ENCODE results near the gene ABCC4. TPM values are rescaled to one million over a fixed set of nuclear protein-coding genes. Genes with fewer than 3 reads are reported as not detected.

The ABCC4 gene
- total and polyA plus RNA-seq, 2 donors (not counting 1 experiment from before 2014, with no cell fraction given) = 35.2 to 98.8 TPM

DNA sequence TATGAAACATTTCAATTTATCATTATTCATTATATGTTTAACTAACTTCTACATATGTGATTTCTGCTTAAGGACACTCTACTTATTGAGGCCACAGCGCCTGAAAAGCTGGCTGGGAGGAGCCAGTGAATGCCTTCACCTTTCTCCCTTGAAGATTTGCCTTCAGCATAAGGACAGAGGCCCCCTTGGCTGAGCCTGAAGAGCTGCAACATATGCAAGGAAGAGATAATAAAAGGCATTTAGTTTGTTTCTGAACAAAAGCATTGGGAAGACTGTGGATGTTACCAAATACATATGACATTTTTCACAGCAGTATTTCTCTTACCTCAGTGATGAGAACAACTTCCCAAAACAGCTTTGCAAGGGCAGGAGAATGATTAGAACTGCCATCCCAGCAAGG is 92.1 kb downstream of the ABCC4 start:
- peaks cover 15% of the 10 kb centered on the region for H3K36me3 ChIP-seq (ENCODE audit: control insufficient read depth, insufficient read depth, low read length)
- no peaks in the 10 kb centered on the region for H3K4me1 ChIP-seq (ENCODE audit: control insufficient read depth, extremely low read depth, insufficient read depth, low read length)

DNA sequence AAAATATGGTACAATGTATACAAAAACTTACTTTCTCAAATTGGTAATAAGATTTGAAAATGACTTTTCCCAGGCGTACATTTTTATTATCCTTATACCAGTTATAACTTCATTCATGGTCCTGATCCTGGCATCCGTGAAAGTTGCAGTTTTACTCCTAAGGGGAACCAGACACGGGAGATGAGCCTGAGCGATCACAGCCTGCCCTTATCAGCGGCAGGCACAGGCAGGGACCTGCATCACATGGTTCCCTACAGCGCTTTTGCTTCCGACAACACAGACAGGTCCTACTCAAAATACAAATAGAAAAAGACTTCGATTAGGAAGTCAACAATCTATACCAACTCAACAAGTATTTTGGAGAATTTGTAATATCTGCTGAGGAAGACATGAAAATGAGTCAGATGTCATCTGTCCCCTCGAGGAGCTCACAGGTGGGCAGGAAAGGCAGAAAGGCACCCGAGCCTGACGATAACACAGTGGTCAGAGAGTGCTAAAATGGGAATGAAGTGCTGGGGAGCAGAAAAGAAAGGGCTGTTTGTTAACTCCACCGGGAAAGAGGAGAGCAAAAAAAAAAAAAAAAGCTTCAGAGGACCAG is 93.4 kb downstream of the ABCC4 start:
- H3K9ac ChIP-seq (ENCODE audit: insufficient read depth, low read length) = no peak overlapping the region
- no peaks in the 10 kb centered on the region for H3K4me1 ChIP-seq (ENCODE audit: control insufficient read depth, extremely low read depth, insufficient read depth, low read length)
- H2AFZ ChIP-seq (ENCODE audit: low read length) = no peak overlapping the region
- no peaks in the 10 kb centered on the region for H3K79me2 ChIP-seq (ENCODE audit: control insufficient read depth, insufficient read depth, low read length)
- no peaks in the 10 kb centered on the region for H3K27me3 ChIP-seq (ENCODE audit: control insufficient read depth, insufficient read depth, low read length)
- peaks cover 10% of the 10 kb centered on the region for H3K36me3 ChIP-seq (ENCODE audit: control insufficient read depth, insufficient read depth, low read length)
- H3K9me3 ChIP-seq (ENCODE audit: control insufficient read depth, insufficient read depth, low read depth, low read length) = no peaks in the 10 kb centered on the region
- no peak overlapping the region for H3K4me3 ChIP-seq (replicated peaks in 1 of 4; ENCODE audit: control extremely low read depth in 1 of 4, insufficient read depth in 1 of 4, low read depth in 3 of 4, low read length in 4 of 4)
- no peak overlapping the region for H3K4me2 ChIP-seq (ENCODE audit: extremely low read depth, insufficient read depth, low read length)
- H3K27ac ChIP-seq (ENCODE audit: insufficient read depth, low read length) = no peak overlapping the region
- TF ChIP-seq, protein P1, sequence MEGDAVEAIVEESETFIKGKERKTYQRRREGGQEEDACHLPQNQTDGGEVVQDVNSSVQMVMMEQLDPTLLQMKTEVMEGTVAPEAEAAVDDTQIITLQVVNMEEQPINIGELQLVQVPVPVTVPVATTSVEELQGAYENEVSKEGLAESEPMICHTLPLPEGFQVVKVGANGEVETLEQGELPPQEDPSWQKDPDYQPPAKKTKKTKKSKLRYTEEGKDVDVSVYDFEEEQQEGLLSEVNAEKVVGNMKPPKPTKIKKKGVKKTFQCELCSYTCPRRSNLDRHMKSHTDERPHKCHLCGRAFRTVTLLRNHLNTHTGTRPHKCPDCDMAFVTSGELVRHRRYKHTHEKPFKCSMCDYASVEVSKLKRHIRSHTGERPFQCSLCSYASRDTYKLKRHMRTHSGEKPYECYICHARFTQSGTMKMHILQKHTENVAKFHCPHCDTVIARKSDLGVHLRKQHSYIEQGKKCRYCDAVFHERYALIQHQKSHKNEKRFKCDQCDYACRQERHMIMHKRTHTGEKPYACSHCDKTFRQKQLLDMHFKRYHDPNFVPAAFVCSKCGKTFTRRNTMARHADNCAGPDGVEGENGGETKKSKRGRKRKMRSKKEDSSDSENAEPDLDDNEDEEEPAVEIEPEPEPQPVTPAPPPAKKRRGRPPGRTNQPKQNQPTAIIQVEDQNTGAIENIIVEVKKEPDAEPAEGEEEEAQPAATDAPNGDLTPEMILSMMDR (conservative IDR thresholded peaks at IDR 0.05 in 1 of 2, IDR thresholded peaks at IDR 0.05 in 1 of 2; ENCODE audit: low read depth in 1 of 2, low read length in 2 of 2) = no peak
- no peak for TF ChIP-seq EZH2 (IDR thresholded peaks at IDR 0.05; ENCODE audit: low read length, missing control alignments)
- DNase-seq (ENCODE audit: low read depth in 2 of 2) = no peak
- H4K20me1 ChIP-seq (ENCODE audit: control insufficient read depth, extremely low read depth, insufficient read depth, low read length) = no peaks in the 10 kb centered on the region

More for the DNA sequence above, 92.1 kb downstream of the ABCC4 start:
- Histone ChIP-seq H4K20me1 (ENCODE audit: control insufficient read depth, extremely low read depth, insufficient read depth, low read length) (no peaks in the 10 kb centered on the region), H3K9me3 (ENCODE audit: control insufficient read depth, insufficient read depth, low read depth, low read length) (no peaks in the 10 kb centered on the region), H3K27ac (ENCODE audit: insufficient read depth, low read length) (no peak overlapping the region), H3K9ac (ENCODE audit: insufficient read depth, low read length) (no peak overlapping the region), H3K4me2 (ENCODE audit: extremely low read depth, insufficient read depth, low read length) (no peak overlapping the region), H3K4me3 (replicated peaks in 1 of 4; ENCODE audit: control extremely low read depth in 1 of 4, insufficient read depth in 1 of 4, low read depth in 3 of 4, low read length in 4 of 4) (no peak overlapping the region), H3K27me3 (ENCODE audit: control insufficient read depth, insufficient read depth, low read length) (no peaks in the 10 kb centered on the region), H3K79me2 (ENCODE audit: control insufficient read depth, insufficient read depth, low read length) (no peaks in the 10 kb centered on the region), H2AFZ (ENCODE audit: low read length) (no peak overlapping the region)
- no peak for TF ChIP-seq EZH2 (IDR thresholded peaks at IDR 0.05; ENCODE audit: low read length, missing control alignments)
- TF ChIP-seq, protein P1 (conservative IDR thresholded peaks at IDR 0.05 in 1 of 2, IDR thresholded peaks at IDR 0.05 in 1 of 2; ENCODE audit: low read depth in 1 of 2, low read length in 2 of 2) = no peak
- DNase-seq (ENCODE audit: low read depth in 2 of 2) = no peak

DNA sequence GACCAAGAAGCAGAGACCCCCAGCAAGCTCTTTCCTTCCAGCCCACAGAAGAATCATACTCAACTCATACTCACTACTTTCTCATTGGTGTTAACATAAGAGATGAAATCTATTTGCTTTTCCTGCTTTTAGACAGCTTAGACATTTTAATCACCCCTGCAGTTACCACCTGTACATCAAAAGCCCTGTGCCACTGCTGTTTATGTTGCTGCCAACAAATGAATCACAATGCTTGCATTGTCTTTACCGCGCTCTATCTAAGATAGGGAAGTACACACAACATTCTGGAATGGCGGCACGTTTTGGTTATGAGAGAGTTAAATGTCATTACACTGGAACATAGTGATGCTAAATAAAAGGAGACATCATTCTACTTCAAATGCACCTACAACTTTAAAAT is 95.1 kb downstream of the ABCC4 start:
- Histone ChIP-seq H3K36me3 (ENCODE audit: control insufficient read depth, insufficient read depth, low read length) (peaks cover 10% of the 10 kb centered on the region), H3K4me1 (ENCODE audit: control insufficient read depth, extremely low read depth, insufficient read depth, low read length) (no peaks in the 10 kb centered on the region), H3K9me3 (ENCODE audit: control insufficient read depth, insufficient read depth, low read depth, low read length) (no peaks in the 10 kb centered on the region), H3K27me3 (ENCODE audit: control insufficient read depth, insufficient read depth, low read length) (no peaks in the 10 kb centered on the region), H3K27ac (ENCODE audit: insufficient read depth, low read length) (no peak overlapping the region), H3K4me3 (replicated peaks in 1 of 4; ENCODE audit: control extremely low read depth in 1 of 4, insufficient read depth in 1 of 4, low read depth in 3 of 4, low read length in 4 of 4) (no peak overlapping the region), H4K20me1 (ENCODE audit: control insufficient read depth, extremely low read depth, insufficient read depth, low read length) (no peaks in the 10 kb centered on the region), H3K79me2 (ENCODE audit: control insufficient read depth, insufficient read depth, low read length) (no peaks in the 10 kb centered on the region), H3K9ac (ENCODE audit: insufficient read depth, low read length) (no peak overlapping the region), H2AFZ (ENCODE audit: low read length) (no peak overlapping the region), H3K4me2 (ENCODE audit: extremely low read depth, insufficient read depth, low read length) (no peak overlapping the region)
- no peak for DNase-seq (ENCODE audit: low read depth in 2 of 2)
- TF ChIP-seq, protein P1 (conservative IDR thresholded peaks at IDR 0.05 in 1 of 2, IDR thresholded peaks at IDR 0.05 in 1 of 2; ENCODE audit: low read depth in 1 of 2, low read length in 2 of 2) = no peak
- no peak for TF ChIP-seq EZH2 (IDR thresholded peaks at IDR 0.05; ENCODE audit: low read length, missing control alignments)
